Hematopoietic multipotent progenitor cell treated with erythropoietin and hydrocortisone succinate and interleukin-3 and kit ligand, for 6 days (in vitro differentiated cells): Measurements from ENCODE around the gene SSNA1.
A peak's percentile ranks its signal among the peaks of the same experiment; 100 is the strongest.

ENCODE experiments used
- DNase-seq: peaks from one replicate; pipeline ENCODE4 v3.0.0-alpha.2; 2015

The SSNA1 gene

DNA sequence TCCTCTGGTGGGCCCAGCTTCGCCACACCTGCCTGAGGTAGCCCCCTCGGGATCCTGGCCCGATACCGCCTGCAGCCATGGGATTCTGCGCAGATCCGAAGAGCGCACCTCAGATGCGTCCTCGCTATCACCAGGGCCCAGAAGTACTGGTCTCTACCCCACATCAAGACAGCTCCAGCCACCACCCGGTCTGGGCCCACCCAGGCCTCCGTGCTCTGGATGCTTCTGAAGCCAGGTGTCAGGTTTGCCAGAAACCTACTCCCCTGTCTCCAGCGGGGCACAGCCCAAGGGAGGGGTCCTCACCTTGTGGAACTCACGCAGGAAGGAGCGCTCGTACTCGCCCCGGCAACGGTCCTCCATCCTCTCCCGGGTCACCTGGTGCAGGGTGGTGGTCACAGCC lies 2.6 kb upstream of the SSNA1 start:
- no peak for DNase-seq

DNA sequence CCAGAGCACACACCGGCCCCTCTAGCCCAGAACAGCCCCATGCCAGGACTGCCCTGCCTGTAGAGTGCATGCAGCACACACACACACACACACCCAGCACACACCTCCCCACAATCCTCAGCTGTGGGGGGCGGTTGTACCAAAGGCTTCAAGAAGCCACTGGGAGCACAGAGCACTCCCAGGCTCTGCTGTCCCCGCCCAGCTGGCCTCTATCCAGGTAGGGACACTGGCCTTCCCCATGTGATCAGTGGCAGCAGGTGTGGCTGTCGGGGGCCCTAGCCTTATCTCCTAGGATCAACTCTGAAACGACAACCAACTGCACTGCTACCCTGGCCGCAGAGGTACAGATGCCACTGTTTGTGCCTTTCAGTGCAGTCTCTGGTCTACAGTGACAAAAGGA lies 2.1 kb upstream of the SSNA1 start:
- DNase-seq: peak; percentile 42

DNA sequence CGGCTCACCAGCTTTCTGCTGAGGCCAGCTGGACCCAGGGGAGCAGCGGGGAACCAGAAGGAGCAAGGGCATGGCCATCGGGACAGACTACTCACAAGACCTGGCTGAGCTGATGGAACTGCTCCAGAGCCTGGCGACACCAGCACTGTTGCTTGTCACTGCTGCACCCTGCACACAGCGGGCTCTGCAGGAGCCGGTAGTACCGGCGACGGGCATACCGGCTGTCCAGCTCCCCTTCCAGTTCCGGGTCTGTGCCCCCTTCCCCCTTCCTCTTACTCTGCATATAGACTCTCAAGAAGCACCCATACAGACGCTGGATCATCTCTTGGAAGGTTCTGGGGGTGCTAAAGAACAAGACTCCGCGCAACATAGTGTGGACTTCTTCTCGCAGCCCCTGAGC lies 1.1 kb upstream of the SSNA1 start:
- no peak for DNase-seq

DNA sequence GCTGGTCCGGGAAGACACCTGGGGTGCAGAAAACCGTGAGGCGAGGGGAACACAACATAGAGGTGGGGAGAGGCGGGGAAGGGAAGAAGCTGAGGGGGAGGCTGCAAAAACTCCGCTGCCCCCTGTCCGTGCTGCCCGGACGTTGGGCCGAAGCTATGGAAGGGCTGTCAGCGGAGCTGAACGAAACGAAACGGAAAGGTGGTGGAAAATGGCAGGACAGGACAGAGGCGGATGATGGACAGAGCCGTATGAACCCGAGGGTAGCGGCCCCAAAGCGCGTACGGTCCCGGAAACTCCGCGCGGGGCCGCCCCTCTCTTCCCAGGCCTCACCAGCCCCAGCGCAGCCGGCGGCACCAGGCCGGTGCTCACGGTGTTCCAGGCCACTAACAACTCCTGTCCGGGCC lies 388 bp upstream of the SSNA1 start:
- no peak for DNase-seq

DNA sequence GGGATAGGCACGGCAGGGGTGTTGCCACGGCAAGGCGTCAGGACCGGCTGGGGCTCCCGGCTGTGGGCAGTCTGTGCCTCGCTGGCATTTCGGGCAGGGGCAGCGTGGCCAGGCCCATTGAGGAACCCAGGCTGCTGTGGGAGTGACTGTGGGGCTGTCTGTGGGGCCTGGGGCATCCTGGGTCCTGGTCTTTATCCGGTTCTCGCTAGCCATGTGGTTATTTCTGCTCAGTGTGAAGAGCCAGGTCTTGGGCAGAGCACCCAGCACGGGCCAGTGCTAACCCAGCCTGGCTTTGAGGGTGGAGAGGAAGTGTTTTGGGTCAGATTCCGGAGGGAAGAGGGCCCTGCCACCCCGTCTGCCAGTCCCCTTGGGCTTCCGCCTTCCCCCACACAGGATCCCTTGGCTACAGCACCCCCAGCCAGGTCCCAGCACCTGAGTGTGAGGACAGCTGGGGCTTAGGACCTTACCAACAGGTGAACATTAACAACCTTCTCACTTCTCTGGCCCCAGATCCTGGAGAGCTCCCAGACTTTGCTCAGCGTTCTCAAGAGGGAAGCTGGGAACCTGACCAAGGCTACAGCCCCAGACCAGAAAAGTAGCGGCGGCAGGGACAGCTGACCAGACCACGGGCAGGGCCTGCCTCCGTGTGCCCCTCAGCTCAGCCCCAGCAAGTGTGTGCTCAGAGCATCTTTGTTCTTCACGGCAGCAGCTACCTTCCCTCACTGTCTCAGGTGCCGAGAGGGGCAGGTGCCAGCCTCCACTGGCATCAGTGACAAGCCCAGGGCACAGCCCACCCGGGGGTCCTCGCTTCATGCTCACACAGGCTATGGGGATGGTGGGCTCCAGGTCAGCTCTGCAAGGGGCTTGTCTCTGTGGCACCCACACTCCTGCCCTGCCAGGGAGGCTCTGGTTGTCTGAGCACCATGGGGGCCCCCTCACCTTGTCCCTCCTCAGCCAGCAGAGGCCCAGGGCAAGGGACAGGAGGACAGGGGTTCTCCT lies 1.1 kb downstream of the SSNA1 start:
- no peak for DNase-seq

DNA sequence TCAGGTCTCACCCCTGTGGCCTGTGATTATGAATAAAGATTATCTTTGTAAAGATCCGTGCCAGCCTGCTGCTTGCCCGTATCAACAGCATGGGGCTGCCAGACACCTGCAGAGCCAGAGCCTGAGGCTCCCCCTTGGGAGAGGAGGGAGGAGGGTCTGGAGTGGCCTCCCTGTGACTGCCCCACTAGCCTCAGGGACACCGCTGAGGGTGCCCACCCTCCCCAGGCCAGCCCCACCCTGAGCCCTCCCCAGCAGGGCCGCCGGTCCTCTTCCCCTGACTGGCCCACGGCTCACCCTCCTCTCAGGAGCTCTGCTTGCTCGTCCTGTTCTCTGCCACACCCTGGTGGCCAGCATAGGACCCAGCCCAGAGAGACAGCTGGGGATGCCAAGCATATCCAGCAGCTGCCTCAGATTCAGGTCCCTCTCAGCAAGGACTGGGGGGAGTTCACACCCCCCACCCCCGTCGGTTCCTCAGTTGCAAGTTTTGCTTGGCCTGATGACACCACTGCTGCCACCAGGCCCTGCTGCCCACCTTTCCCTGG lies 1.9 kb downstream of the SSNA1 start:
- no peak for DNase-seq

DNA sequence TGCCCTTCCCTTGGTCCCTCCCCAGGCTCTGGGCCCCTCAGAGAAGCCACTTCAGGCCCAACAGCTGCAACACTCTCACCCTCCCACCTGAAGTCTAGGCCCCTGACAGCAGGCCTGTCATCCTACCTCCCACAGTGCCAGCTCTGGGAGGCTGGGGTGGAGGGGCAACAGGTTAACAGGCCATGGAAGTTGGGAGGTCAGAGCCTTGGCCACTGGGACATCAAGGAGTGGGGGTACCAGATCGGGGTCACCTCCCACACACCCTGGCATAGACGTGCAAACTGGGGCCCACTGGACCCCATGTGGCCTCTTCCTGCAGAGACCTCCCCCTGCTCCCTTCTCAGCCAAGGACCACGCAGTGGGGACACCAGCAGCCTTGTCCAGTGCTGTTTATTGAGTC lies 2.8 kb downstream of the SSNA1 start:
- DNase-seq: no peak

DNA sequence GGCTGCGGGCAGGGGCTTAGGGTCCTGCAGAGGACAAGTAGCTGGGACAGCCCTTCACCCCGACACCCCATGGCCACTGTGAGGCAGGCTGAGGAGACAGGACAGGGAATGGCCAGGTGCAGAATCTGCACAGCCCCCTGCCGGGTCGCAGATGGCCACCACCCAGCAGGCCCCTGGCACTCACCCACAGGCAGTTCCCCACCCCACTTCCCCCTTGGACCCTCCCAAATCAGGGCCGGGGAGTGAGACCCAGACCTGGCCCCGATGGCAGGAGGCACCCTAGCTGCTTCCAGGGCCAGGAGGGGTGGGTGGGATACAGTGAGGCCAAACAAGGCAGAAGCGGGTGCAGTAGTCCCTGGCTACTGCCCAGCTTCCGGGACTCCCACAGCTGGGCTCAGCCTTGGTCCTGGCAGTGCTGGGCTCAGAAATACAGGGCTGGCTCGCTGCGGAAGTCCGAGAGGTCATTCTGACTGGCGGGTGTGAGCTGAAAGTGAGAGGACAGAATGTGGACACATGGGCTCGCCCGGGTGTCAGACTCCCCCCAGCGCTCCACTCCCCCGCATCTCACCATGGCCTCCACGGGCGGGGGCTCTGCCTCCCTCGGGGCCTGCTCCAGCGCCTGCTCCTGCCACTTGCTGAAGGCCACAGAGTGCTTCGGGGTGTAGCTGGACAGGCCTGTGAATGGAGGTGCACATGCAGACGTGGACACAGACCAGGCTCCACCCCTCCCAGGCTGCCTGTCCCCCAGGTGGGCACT lies 3.4 kb downstream of the SSNA1 start:
- no peak for DNase-seq

DNA sequence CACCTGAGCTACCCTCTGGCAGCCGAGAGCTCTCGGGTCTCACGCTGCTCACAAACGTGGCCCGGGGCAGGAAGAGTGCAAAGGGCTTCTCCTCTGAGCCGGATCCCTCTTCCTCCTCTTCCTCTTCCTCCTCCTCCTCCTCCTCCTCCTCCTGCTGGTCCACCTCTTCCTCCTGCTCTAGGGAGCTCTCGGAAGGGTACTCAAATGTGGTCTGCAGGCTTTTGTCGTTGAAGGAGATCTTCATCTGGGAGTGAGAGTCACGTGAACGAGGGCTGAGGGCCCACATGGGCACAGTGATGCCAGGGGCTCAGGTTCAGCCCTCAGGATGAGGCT lies 3.9 kb downstream of the SSNA1 start:
- DNase-seq: no peak

DNA sequence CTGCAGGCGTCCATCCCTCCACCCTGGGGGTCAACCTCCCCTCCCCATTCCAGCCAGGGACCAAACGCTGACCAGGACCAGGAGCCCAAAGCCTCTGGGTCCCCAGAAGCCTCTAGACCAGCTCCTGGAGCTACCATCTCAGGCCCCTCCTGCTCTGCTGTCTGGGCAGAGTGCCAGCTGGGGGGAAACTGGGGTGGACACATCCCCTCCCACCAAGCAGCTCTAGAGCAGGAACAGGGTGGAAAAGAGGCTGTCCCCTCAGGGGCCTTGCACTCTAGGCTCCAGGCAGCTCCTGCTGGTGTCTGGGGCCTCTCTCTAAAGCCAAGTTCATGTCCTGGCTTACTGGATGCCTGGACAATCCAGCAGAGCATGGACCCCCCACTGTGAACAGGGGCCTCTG lies 4.4 kb downstream of the SSNA1 start:
- no peak for DNase-seq

DNA sequence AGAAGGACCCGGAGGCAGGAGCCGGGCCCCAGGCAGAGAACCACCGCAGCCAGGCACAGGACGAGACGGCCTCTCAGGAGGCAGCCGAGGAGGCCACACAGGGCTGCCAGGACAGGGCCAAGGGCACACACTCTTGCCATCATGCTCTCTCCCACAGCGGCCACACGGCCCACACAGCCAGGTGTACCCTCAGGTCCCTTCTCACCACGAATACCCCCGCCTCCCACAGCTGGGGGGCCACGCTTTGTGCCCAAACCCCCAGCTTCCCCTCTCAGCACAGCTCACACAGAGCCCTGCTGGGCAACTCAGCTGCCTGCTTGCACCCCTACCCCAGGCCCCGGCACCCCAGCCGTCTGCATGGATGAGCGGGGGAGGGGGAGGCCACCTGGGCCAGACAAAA lies 5.3 kb downstream of the SSNA1 start:
- DNase-seq: no peak

DNA sequence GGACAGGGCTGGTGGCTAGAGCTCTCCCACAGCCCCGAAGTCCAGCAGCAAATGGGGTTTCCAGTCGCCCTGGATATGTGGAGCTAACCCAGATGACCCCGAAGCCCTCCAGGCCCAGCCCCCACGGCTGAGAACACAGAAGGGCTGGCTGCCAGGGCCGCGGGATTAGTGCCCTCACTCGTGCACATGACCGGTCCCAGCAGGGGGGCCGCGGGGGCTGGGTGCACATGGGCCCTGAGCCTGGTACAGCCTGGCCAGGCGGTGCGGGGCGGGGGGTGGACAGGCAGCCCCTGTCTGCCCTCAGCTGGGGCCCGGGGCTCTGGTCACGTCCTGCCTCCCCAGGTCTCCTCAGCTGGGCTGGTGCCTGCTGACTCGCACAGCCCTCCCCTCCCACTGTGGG lies 5.9 kb downstream of the SSNA1 start:
- DNase-seq: no peak

DNA sequence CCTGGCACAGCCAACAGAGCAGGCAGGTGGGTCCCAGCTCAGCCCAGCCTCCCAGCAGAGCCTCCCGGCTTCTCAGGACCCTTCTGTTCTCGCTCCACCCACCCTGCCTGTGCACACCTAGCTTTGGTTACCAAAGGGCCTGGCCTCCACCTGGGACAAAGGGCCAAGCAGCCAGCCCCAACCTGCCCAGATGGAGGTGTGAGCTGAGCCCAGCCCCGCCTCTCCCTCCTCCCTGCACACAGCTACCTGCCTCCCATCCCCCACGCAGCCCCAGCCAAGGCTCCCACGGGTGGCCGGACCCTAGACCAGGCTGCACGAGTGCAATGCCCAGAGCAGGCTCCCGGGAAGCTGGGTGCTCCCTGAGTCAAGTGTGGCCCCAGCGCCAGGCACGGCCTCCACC lies 6.4 kb downstream of the SSNA1 start:
- DNase-seq: no peak

DNA sequence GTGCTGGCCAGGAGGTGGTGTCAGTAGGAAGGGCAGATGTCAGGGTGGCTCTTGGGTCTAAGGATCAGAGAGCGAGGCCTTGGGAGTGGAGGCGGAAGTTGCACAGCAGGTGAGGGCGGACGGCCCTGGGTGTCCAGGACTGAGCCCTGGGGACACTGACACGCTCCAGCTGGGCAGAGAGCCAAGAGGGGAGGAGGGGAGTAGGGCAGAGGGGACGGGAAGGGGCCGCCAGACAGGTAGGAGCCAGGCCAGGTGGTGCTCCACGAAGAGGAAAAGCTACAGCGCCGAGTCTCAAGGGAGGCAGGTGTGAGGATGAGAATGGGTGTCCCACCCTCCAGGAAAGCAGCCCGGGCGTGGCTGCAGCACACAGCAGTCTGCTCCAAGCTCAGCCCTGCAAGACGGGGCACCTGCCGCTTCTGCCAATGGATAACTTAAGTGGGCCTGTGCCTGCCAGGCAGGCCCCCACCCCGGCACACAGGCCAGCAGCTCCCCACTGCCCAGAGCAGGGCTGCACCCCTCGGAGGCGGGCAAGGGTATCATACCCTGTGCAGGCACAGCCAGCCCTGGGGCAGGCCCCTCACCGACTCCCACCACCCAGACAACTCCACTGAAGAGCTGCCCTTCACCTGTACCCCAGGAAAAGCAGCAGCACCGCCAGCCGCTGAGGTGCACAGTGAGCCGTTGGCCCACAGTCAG lies 7.2 kb downstream of the SSNA1 start:
- no peak for DNase-seq

DNA sequence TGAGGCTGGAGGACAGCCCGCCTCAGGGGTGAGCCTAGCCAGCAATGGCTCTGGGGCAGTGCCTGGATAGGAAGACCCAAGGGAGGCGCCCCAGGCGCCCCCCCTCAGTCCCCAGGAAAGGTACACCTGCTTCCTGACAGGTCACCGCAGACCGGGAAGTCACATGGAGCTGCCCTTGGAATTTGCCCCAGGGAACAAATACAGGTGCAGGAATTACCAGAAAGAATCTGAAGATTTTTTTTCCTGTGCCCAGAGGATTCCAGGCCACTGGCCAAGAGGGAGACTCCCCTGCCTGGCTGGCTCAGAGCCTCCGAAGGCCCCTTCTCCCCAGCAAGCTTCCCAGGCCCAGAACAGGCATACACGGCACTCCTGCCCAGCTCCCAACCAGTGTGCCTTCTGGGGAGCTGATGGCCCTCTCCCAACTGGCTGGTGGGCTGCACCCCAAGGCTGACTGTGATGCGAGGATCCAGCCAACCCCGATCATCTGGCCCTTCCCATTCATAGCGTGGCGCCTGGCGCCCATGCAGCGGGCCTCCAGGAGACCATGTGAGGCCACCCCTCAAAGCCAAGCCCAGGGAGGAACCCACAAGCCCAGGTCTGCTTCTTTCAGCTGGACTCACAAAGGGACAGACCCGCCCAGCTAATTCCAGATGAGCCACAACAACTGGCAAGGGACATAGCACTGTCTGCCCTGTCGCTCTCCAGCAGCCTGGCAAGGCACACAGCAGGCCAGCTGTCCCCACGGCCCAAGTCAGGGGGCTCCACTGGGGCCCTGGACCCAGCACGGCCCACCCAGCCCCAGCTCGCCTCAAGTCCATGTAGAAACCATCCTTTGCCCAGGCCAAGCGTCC lies 9.8 kb downstream of the SSNA1 start:
- no peak for DNase-seq

DNA sequence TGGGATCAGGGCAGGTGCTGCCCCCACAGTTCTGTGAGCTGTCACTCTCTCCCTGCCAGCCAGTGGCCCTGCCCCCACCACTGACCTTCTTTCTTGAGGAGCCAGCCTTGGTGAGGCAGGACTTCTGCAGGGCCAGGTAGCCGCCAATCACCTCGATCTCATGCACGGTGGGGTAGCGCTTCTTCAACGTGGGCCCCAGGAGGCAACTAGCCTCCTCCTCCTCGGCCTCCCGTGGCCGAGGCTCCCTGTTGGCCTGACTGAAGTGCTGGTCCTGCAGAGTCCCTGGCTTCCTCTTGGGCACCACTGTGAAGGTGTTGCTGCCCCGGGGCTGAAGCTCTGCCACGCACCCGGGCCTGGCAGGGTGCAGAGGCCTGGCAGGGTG lies 10.4 kb downstream of the SSNA1 start:
- DNase-seq: no peak

DNA sequence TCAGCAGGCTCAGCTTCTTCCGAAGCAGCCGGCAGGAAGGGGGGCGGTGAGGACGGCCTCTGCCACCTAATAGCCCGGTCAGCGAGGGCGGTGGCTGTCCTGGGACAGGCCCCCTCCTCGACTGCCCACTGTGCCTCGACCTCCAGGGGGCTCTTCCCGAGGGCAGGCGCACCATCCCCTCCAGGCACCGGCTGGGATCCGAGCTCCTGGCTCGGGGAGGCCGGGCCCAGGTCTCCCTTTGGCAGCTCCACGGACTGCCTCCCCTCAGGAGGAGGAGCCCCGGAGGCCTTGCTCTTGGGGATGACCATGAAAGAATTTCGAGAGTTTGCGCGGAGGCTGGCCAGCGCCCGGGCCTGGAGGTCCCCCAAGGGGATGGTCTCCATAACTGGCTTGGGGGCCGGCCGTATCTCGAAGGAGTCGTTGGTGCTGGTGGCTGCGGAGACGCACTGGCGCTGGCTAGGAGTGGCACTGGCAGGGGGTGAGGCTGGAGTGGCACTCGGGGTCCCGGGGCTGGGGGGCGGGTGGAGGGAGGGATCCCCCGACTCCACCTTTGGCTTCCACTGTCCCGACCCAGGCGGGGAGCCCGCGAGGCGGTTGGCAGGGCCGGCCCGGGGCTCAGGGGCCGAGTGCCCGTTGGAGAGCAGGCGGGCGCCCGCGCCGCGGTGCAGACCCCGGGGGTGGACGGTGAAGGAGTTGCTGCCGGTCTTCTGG lies 11.1 kb downstream of the SSNA1 start:
- DNase-seq: no peak

DNA sequence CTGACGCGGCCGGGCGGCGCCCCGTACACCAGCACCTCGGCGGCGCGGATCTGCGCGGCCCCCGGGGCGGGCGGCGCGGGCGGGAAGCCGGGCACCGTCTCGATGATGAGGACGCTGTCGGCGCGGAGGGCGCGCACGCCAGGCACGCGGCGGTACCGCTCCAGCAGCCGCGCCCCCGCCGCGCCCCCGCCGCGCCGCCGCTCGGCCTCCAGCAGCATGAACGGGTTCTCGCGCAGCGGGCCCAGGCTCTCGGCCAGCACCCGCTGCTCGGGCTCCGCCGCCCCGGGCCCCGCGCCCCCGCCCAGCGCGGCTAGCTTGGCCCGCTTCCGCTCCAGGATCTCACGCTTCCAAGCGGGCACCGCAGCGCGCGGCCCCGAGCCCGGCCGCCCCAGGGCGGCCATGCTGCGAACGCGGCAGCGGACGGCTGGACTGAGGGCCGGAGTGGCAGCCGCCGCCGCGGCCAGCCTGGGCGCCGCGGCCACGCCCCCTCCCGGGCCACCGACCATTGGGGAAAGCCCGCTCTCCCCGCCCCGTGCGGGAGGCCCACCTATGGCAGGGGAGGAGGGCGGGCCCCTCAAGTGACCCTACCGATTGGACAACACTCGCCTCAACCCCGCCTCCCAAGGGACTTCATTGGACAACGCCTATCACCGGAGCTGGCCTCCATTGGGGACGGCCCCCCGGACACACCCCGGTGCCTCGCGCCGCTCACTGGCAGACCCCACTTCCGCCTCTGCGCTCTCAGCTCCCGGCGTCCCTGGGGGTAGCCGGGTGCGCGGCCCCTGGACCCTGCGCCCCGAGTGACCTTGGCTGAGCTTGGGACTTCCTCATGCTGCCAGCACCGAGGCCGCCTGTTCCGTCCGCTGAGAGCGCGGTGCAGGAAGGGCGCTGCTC lies 12.1 kb downstream of the SSNA1 start, which contains the start of gene TPRN:
TSS of gene TPRN (minus strand) at position 431 of the 894 bp plus-strand sequence. CDS start at position 401, 30 bp downstream.
- DNase-seq: peak; percentile 100

DNA sequence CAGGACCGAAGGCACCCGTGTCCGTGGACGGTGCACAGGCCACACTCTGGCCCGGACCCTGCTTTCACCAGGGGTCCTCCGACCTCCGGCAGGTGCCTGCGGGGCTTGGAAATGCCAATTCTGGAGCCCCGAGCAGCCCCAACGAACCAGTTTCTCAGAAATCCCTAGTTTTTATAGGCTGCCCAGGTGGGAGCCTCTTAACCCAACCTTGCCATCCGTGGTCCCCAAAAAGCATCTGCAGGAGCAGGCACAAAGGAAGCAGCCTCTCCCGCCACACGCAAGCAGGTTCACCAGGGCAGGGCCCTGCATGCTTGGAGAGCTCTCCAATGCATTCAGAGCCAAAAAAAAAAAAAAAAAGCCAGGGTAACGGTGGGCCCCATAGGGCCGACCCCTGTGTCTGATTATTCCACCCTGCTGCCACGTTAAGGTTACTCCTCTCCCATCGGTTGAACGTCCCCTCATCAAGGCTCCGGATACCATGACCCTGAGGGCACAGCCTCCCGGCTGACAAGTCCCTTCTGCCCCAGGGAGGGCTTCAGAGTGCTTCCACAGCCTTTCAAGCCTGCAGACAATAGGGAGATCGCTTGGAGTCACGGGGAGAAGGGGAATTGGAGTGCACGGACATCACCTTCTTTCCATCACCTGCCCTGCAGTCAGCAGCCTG lies 12.9 kb downstream of the SSNA1 start:
- DNase-seq: no peak

DNA sequence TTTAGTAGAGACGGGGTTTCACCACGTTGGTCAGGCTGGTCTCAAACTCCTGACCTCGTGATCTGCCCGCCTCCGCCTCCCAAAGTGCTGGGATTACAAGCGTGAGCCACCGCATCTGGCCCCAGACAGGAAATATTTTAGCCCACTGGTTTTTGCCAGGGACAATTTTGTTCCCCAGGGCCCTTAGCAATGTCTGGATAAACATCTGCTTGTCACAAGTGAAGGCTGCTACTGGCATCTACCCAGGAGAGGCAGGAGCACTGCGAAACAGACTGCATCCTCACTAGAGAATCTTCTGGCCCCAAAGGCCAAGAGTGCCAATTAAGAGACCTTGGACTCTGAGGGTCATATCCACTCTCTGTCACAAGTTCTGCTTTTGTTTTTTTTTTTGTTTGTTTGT lies 14.5 kb downstream of the SSNA1 start:
- DNase-seq: peak; percentile 43
